Measurements from ENCODE around the gene MKRN3. TPM values are rescaled to one million over a fixed set of nuclear protein-coding genes. Genes with fewer than 3 reads are reported as not detected.

Gene MKRN3
- total RNA-seq = 34.4 TPM

GRCh38 chr15:23565395-23566070, at the start of gene MKRN3:
Gene MKRN3 (plus strand): TSS chr15:23565674. CDS start chr15:23565783, 109 bp downstream.

Other genes with a start within 250 kb of the MKRN3 start
- not detected for gene GOLGA6L26, start 231.5 kb upstream of the MKRN3 start, total RNA-seq
- gene GOLGA8S, start 210.9 kb upstream of the MKRN3 start, total RNA-seq = 0.82 TPM
- gene GOLGA6L2, start 118.4 kb upstream of the MKRN3 start, total RNA-seq = not detected
- 6.7 TPM for gene MAGEL2, start 82.2 kb downstream of the MKRN3 start, total RNA-seq
- 145 TPM for gene NDN, start 121.6 kb downstream of the MKRN3 start, total RNA-seq